ENCODE measurements around the gene DCUN1D5. TPM values are rescaled to one million over a fixed set of nuclear protein-coding genes. Genes with fewer than 3 reads are reported as not detected.

DCUN1D5 gene
- total RNA-seq, 4 donors from 2014 or later, result 50.0 to 88.0 (median 63.9) TPM

- no peak for DNase-seq
- no peak overlapping the region for H3K4me3 ChIP-seq
- H3K9me3 ChIP-seq, result no peaks in the 10 kb centered on the region
- intact Hi-C loops (cut with DNase I), result no loop called here
- H3K36me3 ChIP-seq, result no peaks in the 10 kb centered on the region
- no peaks in the 10 kb centered on the region for H3K4me1 ChIP-seq
- WGBS, 2 donors, result 87 to 94% methylated on average over 1 of the region's 1 CpG
- peaks cover 0 to 4% (median 0%) of the 10 kb centered on the region in 4 donors for H3K27me3 ChIP-seq
- H3K27ac ChIP-seq, result no peak overlapping the region
- TF ChIP-seq CTCF (IDR thresholded peaks at IDR 0.05) (no peak), POLR2A (IDR thresholded peaks at IDR 0.05) (no peak)
Observed at GRCh38 chr11:103051151-103051801, 40.7 kb downstream of the DCUN1D5 start.

DNA sequence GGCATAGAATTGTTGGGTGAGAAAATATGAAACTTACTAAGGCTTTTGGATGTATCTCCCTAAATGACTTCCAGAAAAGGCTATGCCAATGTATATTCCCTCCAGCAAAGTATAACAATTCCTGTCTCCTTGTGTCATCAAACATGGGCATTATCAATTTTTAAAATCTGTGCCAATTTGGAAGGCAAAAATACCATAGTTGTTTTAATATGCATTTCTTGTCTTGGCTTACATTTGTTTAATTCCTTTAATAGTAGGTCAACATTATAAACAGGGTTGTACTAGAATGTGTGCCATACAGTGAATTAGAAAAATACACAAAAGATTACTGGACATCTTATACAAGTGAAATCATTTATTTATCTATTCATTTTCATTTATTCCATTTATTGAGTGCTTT, 41.6 kb downstream of the DCUN1D5 start:
- Histone ChIP-seq H3K4me3 (no peak overlapping the region), H3K36me3 (no peaks in the 10 kb centered on the region), H3K9me3 (no peaks in the 10 kb centered on the region), H3K4me1 (no peaks in the 10 kb centered on the region), H3K27ac (no peak overlapping the region), H3K27me3 (peaks cover 0 to 5% (median 0%) of the 10 kb centered on the region in 4 donors)
- TF ChIP-seq POLR2A (IDR thresholded peaks at IDR 0.05), result no peak
- no peak for TF ChIP-seq CTCF (IDR thresholded peaks at IDR 0.05)
- intact Hi-C loops (cut with DNase I), result no loop called here
- no peak for DNase-seq

DNA sequence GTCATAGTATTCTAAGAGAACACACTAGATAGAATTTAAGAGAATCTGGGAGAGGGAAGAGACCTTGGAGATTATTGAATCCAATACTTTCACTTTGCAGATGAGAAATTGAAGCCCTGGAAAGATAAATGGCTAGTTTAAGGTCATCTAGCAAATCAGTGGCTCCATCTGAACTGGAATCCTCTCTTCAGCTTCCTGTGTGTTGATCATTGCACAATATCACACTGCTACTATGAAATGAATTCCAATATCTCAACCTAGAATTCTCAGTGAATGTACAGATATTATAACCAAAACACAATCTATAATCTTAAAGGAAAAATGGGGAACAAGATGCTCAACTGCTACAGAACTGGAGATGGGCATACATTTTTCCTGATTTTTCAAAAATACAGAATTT, 44.1 kb downstream of the DCUN1D5 start:
- Histone ChIP-seq H3K9me3 (no peaks in the 10 kb centered on the region), H3K36me3 (no peaks in the 10 kb centered on the region), H3K4me3 (no peak overlapping the region), H3K4me1 (no peaks in the 10 kb centered on the region), H3K27me3 (peaks cover 0 to 5% (median 0%) of the 10 kb centered on the region in 4 donors), H3K27ac (no peak overlapping the region)
- intact Hi-C loops (cut with DNase I), result no loop called here
- no peak for TF ChIP-seq CTCF (IDR thresholded peaks at IDR 0.05)
- no peak for TF ChIP-seq POLR2A (IDR thresholded peaks at IDR 0.05)
- DNase-seq, result no peak

DNA sequence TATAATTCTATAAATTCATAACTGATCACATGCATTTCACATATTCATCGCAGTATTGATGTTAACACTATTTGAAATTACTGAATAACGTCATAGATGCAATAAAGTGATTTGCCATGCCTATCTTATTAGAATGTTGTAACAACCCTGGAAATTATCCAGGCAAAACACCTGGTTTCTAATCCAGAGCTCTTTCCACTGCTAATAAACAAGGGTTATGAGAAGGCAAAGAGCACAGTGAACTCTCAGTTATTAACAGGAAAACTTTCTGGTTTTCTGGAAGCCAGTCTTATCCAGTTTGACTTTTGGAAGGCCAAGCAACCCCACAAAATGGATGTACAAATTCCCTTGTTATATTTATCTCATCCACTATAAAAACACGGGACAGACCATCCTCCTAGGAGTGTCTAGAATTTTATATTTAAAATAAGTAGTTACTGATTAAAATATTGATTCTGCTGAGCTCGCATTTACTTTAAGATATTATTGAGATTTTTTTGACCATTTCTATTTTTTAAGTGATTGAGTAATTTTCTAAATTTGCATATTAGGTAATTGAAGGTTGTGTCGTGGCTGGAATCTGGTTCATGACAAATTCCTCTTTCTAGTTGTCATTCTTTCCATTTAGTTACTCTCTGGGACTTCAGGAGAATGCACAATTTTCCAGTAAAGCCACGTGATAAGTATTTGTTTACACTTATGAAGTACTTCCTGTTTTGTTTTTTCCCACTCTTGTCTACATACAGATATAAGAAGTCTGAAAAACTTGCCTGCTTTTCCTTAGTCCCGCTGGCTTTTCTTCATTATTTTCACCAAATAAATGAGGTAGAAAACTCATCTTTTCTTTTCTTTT, 47.9 kb downstream of the DCUN1D5 start:
- intact Hi-C loops (cut with DNase I), result no loop called here
- DNase-seq, result no peak
- Histone ChIP-seq H3K36me3 (no peaks in the 10 kb centered on the region), H3K9me3 (no peaks in the 10 kb centered on the region), H3K4me3 (no peak overlapping the region), H3K27ac (no peak overlapping the region), H3K27me3 (peaks cover 0 to 5% (median 0%) of the 10 kb centered on the region in 4 donors), H3K4me1 (no peaks in the 10 kb centered on the region)
- TF ChIP-seq CTCF (IDR thresholded peaks at IDR 0.05) (no peak), POLR2A (IDR thresholded peaks at IDR 0.05) (no peak)
- 65% methylated on average over 7 of the region's 7 CpGs for WGBS, 2 donors

DNA sequence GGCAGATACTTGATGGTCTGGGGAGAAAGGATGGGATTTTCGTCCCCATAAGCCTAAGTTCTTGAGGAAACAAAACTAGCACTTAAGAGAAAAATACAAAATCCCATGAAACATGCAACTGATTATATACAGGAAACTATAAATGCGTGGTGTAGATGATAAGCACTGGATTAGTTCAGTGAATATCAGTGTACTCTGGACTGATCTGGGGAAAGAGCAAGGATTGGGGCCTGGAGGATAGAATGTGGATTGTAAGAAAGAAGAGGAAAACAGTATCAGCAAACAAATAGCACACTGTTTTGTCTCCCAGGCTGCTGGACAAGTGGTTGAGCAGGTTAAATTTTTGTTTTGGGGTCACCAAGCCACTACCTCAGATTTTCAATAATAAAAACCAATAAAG, 49.8 kb downstream of the DCUN1D5 start:
- H3K27ac ChIP-seq, result no peak overlapping the region
- WGBS, 2 donors, result 78 to 83% methylated on average over 2 of the region's 2 CpGs
- DNase-seq, result no peak
- TF ChIP-seq POLR2A (IDR thresholded peaks at IDR 0.05) (no peak), CTCF (IDR thresholded peaks at IDR 0.05) (no peak)
- no peaks in the 10 kb centered on the region for H3K4me1 ChIP-seq
- peaks cover 0 to 5% (median 0%) of the 10 kb centered on the region in 4 donors for H3K27me3 ChIP-seq
- no peaks in the 10 kb centered on the region for H3K9me3 ChIP-seq
- no peaks in the 10 kb centered on the region for H3K36me3 ChIP-seq
- no peak overlapping the region for H3K4me3 ChIP-seq
- intact Hi-C loops (cut with DNase I), result no loop called here

Measured in esophagus squamous epithelium (tissue), 5 donors.